Fibroblast of pulmonary artery (primary cell): Measurements from ENCODE around the gene PRRG2.
A peak's percentile ranks its signal among the peaks of the same experiment; 100 is the strongest.

ENCODE experiments used
- DNase-seq: peaks from one replicate; pipeline ENCODE4 v3.0.0-alpha.2; 2010; ENCODE audit warnings: low read depth
- H3K4me3 ChIP-seq: replicated peaks from 2 replicates; pipeline ENCODE4 v1.5.1; 2011; ENCODE audit warnings: low read depth, mild to moderate bottlenecking, control low read depth, low read length, moderate library complexity
- TF ChIP-seq, protein P1 (sequence below): IDR thresholded peaks from 2 replicates; pipeline ENCODE4 v1.5.1; 2011; ENCODE audit warnings: mild to moderate bottlenecking, control low read depth, low read length, inconsistent platforms; ENCODE audit errors: missing control alignments

The PRRG2 gene

DNA sequence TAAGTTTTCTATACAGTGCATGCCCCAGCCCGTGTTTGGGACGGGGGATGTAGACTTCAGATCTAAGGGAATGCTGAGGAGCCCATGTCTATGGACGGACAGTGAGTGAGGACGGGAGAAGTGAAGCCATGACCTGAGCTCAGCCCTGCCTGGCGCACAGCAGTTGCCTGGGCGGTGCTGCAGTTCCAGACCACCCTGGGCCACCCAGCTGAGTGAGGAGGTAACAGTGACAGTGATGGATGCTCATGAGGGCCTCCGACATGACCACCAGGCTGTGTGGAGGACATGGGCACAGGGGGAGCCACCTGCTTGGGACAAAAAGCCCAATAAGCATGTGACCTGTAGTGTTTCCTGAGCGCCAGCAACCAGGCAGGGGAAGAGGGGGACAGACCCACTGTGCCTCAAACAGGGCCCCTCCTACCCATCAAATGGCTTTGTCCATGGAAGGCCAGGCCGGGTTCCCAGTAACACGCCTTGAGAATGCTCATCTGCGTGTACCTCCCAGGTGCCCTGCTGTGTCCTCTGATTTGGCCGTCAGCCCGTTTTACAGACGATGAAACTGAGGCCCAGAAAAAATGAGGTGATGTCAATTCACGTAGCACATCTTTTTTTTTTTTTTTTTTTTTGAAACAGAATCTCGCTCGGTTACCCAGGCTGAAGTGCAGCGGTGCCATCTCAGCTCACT, 23.3 kb upstream of the PRRG2 start:
- DNase-seq = no peak
- TF ChIP-seq, protein P1, sequence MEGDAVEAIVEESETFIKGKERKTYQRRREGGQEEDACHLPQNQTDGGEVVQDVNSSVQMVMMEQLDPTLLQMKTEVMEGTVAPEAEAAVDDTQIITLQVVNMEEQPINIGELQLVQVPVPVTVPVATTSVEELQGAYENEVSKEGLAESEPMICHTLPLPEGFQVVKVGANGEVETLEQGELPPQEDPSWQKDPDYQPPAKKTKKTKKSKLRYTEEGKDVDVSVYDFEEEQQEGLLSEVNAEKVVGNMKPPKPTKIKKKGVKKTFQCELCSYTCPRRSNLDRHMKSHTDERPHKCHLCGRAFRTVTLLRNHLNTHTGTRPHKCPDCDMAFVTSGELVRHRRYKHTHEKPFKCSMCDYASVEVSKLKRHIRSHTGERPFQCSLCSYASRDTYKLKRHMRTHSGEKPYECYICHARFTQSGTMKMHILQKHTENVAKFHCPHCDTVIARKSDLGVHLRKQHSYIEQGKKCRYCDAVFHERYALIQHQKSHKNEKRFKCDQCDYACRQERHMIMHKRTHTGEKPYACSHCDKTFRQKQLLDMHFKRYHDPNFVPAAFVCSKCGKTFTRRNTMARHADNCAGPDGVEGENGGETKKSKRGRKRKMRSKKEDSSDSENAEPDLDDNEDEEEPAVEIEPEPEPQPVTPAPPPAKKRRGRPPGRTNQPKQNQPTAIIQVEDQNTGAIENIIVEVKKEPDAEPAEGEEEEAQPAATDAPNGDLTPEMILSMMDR = no peak
- no peak overlapping the region for H3K4me3 ChIP-seq

DNA sequence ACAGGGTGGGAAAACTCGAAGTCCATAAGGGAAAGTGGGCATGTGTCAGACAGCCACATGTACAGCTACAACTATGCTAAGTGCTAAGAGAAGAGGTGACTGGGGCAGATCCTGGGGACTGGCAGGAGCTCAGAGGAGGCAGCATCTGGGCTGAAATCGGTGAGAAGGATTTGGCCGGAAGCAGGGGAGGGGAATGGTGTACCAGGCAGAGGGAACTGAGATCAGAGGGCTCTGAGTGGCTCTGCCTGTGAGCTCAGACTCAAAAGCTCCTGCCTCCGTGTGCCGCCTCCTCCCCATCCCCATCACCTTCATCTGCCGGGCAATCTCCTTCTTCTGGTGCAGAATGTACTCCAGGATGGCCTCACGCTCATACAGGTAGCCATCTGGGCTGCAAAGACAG, 22.5 kb upstream of the PRRG2 start:
- TF ChIP-seq, protein P1 = no peak
- DNase-seq = no peak
- H3K4me3 ChIP-seq = no peak overlapping the region

DNA sequence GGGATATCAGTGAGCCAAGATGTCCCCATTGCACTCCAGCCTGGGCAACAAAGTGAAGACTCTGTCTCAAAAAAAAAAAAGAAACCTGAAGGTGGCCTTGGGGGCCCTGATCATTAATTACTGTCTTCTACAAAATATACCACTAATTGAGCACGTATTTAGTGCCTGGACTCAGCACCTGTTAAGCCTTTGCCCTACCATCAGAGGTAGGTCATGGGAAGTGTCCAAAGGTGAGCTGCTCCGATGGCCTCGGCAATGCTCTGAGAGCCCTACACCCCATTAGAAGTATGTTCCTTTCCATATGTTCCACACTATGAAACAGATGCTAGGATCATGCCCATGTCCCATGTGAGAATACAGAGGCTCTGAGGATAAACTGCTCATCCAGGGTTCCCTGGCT, 21.7 kb upstream of the PRRG2 start:
- no peak overlapping the region for H3K4me3 ChIP-seq
- TF ChIP-seq, protein P1 = no peak

DNA sequence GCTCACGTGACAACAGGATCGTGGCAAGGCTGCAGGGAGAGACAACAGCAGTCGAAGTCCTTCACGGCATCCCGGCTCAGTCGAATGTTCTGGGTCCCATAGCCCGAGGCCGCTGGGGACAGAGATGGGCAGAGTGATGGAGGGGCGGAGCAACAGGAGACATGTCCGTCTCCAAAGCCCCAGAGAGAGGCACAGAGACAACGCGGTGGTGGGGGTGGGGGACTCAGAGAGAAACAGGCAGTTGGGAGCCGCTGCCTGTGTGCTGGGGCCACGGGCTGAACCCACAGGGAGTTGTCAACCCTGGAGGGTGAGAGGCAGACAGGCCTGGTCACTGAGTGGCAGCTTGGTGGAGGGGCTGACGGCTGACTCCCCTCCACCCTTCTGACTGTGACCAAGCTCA, 21.2 kb upstream of the PRRG2 start:
- TF ChIP-seq, protein P1 = no peak
- DNase-seq = no peak
- H3K4me3 ChIP-seq = no peak overlapping the region

More for the DNA sequence above, 21.7 kb upstream of the PRRG2 start:
- no peak for DNase-seq

DNA sequence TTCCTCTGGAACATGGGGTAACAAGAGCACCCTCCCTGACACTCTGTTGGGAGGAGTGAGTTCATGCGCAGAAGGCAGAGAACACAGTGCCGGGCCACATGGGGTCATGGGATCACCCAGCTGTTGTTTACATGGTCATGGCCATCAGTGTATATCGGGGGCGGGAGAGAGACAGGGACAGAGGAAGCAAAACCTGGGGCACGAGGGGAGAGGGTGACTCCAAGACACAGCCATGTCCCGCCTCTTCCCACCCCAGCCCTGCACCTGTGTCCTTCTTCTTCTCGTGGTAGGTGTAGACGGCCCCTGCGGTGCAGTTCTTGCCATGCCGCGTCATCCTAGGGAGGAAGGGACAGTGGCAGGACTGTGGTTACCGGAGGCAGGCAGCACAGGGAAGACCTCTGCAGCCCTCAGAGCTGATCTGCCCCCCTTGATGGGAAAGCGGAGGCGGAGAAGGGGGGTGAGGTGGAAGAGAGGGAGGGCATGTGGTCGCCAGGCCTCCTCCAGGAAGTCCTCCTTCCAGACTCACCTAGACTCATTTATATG, 20.7 kb upstream of the PRRG2 start:
- TF ChIP-seq, protein P1 = no peak
- no peak overlapping the region for H3K4me3 ChIP-seq
- no peak for DNase-seq

DNA sequence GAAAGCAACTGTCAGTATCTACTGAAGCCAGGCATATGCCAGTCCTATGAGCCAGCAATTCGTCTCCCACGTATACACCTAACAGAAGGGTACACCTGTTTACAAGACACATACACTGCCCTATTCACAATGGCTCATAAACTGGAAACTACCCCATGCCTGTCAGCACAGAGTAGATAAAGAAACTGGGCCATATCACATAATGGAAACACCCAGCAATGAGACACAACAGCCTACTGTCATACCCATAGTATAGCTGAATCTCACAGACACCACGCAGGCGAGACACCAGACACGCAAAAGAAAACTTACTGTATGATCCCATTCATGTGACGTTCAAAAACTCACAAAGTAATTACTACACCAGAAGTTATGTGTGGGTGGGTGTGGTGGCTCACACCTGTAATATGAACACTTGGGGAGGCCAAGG, 16.5 kb upstream of the PRRG2 start:
- no peak for DNase-seq
- no peak overlapping the region for H3K4me3 ChIP-seq
- TF ChIP-seq, protein P1 = no peak

DNA sequence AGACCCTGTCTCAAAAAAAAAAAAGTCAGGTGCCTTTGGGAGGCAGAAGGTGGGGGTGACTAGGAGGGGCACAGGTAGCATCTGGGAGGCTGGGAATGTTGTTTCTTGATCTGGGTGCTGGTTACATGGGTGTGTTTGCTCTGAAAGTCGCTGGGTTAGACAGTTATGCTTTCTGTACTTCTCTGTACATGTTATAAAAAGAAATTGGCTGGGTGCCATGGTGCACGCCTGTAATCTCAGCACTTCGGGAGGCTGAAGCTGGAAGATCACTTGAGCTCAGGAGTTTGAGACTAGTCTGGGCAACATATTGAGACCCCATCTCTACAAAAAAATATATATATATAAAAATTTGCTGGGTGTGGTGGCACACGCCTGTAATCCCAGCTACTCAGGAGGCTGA, 15.9 kb upstream of the PRRG2 start:
- DNase-seq = peak; percentile 43
- H3K4me3 ChIP-seq = no peak overlapping the region
- TF ChIP-seq, protein P1 = no peak
